NCI-H526 treated with DMSO at 0.1 percent for 48 hours (cell line): ENCODE data around the gene DIP2B.
A peak's percentile ranks its signal among the peaks of the same experiment; 100 is the strongest.
"Not testable (repeated sequence)": the region's sequence is repeated elsewhere in the genome, so short reads cannot be mapped to it uniquely, and the experiment has no call there.

Source experiments
- DNase-seq: peaks from one replicate; lab custom pipeline; 2025; lab: John Stamatoyannopoulos, UW

The DIP2B gene

DNA sequence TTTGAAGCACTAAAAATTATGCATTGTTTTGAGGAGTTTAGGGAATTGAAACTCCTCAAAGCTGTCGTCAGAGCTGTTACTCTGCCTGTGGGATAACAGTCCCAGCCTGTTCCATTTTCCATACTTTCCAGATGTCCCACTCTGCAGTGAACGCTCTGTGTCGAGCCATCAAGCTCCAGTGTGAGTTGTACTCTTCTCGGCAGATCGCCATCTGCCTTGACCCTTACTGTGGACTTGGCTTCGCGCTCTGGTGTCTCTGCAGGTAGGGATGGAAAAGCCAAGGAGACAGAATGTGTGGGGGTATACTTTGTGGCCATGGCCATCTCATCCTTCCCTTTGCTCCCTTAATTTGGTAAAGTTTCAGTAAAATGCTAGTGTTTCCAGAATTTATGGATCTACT lies 223.6 kb downstream of the DIP2B start:
- no peak for DNase-seq

DNA sequence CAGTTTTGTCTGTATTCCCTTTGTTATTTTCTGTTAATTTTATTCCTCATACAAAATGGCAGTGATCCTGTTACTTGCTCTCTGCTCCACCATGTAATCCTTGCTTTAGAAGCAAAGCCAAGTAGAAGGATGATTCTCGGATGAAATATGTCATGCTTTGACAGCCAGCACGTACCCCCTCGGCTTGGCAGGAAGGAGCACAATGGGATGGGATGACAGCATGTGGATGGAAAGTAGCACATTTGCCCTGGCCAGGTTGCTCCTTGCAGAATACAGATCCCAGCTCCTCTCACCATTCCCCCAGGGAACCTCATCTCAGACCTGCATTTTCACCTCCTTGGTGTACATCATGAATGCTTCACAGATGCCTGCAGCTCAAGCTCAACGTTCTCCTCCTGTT lies 224.1 kb downstream of the DIP2B start:
- DNase-seq = no peak

DNA sequence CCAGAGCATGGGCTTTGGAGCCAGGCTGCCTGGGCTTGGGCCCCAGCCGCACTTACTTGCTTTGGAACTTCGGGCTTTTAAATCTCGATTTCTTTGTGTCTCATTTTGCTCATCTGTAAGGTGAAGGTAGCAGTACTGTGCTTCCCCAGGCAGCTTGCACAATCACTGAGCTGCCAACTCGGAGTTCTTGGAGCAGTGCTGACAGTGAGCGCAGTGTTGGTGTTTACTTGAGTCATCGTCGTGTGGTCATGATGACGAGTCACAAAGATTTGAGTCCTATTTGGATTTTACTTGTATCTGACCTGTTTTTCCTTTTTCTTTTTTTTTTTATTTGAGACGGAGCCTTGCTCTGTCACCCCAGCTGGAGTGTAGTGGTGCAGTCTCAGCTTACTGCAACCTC lies 227.8 kb downstream of the DIP2B start:
- DNase-seq = no peak

DNA sequence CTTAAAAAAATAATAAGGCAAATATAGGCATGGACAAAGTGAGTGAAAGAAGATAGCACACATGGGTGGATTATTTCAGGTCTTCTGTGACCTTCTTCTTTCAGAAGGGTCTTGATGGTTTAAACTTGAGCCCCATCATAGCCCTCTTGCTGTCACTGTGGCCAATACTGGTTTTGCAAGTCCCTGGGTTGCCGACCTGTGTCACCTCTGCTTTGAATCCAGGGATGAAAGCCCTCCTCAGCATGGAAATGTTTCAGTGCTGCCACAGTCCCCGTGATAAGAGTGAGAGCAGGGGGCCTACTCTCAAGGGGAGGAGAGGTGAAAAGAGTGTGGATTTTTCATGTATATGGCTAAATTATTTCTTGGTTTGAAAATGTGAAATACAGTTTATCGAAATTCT lies 228.9 kb downstream of the DIP2B start:
- DNase-seq = no peak

DNA sequence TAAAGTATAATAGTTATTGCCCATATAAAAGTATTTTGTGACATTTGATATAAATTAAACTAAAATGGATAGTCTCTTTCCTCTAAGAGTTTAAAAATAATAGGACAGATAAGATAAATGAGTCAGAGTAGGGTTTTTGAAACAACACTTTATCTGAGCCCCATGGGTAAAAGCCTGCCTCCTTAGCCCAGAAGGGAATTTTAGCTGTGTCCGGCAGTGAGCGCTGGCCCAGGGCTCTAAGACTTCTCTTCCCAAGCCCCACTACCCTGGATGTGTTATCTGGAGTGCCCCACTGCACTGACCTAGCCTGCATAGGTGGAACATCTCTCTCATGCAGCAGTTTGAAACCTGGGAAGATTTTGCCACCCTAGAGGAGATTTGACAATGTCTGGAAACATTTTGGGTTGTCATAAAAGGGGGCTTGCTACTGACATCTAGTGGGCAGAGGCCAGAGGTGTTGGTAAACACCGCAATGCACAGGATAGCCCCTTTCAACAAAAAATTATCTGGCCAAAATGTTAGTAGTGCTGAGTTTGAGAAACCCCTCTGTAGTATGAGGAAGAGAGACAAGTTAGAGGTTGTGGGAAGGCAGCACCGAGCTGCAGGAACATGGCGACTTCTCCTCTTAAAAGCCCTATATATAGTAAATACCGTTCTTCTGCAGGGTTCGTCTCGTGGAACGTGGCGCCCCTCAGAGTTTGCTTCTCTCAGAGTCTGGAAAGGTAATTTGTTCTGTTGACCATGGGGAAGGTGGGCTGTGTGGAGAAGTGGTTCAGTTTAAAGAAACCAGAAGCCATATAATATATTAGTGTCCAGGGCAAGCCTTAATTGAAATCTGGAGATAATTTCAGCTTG lies 229.9 kb downstream of the DIP2B start:
- no peak for DNase-seq

DNA sequence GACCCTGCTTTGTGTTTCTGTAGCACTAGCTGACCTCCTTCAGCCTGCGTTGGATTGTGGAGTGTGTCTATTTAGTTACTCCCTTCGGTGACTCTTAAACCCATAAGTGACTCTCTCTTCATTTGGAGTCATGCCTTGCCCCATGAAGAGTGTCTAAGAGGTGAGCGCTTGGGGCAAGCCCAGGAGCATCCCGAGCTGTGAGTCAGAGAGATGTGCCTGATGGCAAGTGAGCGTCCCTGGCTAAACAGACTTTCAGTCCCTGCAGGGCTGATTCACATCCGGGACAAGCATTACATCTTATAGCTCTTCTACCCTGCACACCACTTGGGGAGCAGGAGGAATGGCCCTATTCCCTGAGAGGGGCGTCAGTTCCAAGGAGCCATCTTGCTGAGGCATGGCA lies 234.8 kb downstream of the DIP2B start:
- DNase-seq = no peak

DNA sequence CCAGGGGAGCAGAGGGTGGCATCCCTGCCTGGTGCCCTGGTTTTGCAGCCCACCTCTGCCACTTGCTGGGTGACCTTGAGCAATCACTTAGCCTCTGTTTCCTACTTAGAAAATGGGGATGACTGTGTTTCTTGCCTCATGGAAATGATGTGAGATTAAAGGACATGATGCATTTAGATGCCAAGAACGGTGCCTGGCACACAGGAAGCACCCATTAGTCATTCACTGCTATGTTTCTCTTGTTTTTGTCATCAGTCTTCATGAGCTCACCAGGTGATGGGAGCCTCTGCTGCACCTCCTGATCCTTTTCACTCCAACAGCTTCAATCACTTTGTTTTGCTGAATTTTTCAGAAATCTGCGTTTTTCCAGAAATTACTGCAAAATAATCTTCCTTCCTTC lies 235.5 kb downstream of the DIP2B start:
- no peak for DNase-seq

DNA sequence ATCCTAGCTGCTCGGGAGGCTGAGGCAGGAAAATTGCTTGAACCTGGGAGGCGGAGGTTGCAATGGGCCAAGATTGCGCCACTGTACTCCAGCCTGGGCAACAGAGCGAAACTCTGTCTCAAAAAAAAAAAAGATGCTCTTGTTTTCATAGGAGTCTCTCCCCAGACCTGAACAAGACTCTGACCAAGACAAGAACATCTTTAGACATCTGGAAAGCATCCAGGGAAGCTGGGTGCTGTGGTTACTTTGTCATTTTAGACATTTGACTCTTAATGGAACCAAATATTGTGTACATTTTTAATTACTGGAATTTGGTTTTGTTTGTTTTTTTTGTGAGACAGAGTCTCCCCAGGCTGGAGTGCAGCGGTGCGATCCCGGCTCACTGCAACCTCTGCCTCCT lies 238.0 kb downstream of the DIP2B start:
- DNase-seq = no peak

DNA sequence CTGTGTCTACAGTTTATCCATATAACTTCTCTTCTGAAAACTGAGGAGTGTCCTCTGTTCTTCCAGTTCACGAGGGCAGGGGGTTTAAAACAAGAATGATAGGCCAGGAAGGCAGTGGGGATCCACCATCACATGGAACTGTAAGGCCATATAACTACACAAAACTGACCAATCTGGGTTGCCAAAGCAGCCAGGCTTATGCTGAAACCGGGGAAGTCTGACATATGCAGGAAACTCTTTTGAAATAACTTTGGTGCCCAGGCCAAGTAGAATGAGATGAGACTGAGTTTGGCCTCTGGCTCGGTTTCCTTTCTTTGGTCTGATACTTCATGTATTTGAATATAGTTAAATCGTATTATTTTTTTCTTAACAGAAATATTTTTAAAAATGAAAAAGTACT lies 241.1 kb downstream of the DIP2B start:
- no peak for DNase-seq

DNA sequence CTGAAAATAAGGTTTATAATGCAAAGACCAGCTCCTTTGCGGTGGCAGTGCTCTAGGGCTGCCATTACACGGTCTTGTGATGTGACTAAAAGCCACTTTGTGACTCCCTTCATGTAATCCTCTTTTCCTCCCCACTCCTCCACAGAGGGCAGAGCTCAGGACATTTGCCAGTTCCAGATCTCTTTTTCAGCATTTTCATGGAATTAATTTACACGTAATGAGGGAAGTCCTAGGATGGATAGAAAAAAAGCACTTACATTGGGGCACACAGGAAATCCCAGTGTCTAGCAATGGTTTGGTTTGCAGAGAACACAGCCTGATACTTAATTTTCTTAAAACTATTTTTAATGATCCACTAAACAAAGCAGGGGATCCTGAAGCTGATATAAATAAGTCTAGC lies 241.6 kb downstream of the DIP2B start:
- no peak for DNase-seq

DNA sequence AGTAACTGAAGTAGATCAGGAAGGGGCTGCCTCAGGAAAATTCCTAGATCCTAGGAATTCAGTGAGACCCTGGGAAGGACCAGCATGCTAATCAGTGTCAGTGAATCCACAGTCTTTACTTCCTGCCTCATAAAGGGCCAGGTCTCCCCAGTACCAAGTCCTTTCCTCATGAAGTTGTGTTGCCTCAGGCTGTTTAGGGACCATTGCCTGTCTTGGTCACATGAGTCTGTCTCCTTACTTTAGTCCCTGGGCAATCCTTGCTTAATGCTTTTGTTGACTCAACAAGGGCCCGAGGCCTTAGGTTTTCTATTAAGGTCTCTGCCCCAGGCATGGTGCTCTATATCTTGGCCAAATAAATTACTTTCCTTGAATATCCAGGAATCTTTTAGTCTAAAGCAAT lies 243.0 kb downstream of the DIP2B start:
- DNase-seq = no peak

DNA sequence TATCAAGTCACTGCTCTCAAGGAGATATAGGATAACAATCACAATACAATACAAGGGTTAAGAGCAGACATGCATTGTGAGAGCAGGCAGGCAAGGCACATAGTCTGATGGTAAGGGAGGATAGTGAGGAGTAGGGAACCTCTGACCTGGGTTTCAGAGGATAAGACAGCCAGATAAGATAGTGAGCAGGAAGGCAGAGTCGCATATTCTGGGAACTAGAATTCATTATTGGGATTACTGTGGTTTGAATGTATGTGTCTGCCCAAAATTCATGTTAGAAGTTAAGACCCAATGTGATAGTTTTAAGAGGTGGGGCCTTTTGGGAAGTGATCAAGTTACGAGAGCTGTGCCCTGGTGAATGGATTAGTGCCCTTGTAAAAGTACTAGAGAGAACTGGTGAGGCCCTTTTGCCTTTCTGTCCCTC lies 244.7 kb downstream of the DIP2B start:
- DNase-seq = no peak

DNA sequence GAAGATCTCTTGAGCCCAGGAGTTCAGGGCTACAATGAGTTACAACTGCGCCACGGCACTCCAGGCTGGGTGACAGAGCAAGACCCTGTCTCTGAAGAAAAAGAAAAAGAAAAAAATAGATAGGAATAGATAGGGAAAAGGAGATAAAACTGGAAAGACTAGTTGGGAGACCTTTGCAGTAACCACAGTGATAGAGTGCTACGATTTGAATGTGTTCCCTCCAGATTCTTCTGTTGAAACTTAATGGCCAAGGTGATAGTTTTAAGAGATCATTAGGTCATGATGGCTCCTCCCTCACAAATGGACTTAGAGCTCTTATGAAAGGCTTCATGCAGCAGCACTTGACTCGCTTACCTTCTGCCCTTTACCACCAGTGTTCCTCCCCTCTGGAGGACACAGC lies 245.6 kb downstream of the DIP2B start:
- no peak for DNase-seq

DNA sequence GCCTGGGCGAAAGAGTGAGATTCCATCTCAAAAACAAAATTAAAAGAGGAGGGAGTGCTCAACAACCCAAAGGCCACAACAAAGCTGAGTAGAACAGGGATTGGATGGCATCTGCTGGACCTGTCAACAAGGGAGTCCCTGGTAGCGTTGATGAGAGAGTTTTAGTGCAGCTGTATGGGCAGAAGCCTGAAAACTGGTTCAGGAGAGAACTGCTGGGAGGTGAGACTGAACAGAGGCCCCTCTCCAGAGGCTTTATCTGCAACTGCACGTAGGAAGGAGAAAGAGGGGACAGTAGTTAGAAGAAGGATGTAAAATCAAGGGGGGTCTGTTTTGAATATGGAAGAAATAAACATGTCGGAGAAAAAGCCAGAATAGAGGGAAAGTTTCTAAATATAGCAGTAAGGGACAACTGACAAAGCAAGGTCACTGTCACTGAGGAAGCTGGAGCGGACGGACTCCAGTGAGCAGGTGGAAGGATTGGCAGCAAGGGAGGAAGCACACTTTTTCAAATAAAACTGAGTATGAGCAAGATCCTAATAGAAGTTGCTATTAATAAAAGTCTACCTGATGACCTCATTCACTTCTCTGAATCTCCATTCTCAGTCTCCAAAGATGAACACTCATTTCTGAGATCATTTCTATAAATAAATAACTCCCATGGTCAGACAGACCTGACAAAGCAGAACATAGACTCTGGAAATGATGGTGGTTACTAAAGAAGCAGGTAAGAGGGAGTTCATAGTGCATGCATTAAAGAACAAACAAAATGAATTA lies 247.3 kb downstream of the DIP2B start:
- no peak for DNase-seq

DNA sequence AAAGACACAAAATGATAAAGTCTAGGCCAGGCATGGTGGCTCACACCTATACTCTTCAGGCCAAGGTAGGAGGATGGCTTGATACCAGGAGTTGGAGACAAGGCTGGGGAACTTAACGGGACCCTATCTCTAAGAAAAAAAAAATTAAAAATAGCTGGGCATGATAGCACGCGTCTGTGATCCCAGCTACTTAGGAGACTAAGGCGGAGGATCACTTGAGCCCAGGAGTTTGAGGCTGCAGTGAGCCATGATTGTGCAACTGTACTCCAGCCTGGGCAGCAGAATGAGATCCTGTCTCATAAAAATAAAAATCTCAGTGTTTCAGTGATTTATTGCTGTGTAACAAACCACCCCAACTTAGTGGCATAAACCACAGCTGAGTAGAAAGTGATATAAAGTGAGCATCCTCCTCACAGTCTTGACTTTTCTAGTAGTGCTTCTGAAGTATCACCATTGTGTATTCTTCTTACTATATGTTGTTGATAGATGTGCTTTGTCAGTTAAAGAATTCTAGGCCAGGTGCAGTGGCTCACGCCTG lies 248.5 kb downstream of the DIP2B start:
- no peak for DNase-seq

DNA sequence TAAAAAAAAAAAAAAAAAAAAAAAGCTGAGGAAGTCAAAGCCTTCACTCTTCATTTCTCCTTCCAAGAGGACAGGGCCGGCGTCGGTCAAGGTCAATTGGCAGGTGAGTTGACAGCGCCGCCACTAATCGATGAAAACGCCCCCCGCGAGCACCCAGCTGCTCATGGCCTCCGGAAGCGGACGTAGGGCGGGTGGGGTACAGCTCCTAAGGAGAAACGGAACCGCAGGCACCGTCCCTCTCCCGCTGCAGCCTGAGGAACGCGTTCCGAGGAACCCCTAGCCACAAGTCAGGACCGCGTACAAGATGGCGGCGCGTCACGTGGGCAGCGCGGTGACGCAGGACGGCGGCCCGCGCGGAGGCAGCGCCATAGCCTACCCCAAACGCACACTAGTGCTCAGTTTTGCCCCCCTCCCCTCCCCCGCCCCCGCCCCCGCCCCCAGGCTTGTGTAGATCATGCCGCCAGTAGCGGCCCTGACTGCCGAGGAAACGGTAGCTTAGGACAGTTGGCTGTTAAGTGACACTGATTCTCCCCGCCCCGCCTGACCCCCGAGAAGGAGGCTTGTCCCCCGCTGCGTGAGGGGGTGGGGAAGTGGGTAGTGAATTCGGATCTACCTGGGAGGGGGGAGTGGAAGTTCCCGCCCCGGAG lies 259.0 kb downstream of the DIP2B start, which contains the start of gene ATF1:
Gene ATF1, plus strand, starts transcription at position 463 of the 647 bp plus-strand sequence. CDS start 16,045 bp downstream, outside the sequence.
- peak; percentile 85 for DNase-seq

DNA sequence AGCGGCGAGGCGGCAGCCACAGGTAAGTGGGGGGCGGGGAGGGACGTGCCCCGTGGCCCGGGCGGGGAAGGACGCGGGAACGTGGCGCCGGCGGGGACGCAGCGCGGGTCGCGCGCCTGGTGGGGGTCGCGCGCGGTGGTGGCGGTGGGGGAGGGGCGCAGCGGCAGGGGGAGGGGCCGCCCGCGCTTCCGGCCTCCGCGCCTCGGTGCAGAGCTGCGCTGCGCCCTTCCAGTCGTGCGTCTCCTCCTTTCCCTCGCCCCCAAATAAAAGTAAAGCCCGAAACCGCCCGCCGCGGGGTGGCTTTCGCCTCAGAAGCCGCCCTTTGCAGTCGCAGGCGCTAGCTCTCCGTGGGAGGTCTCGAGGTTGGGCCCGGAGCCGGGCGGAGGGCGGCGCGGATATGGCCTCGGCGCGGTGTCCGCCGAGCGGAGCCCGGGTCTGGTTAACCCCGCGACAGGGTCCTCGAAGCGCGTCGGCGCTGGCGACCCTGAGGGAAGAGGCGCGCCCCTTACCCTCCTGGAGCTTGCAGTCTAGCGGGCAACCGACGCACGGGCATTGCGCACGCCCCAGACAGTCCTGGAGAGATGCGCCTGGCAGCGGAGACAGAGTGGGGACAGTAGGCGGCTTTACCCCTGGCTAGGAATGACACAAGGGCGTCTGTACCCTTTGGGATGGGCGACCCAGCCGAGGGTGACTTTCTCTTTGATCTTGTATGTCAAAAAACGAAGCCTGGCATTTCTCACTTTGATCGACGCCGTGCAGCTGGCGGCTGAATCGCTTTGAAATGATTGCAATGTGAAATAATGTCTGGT lies 259.7 kb downstream of the DIP2B start:
- peak; percentile 61 for DNase-seq

DNA sequence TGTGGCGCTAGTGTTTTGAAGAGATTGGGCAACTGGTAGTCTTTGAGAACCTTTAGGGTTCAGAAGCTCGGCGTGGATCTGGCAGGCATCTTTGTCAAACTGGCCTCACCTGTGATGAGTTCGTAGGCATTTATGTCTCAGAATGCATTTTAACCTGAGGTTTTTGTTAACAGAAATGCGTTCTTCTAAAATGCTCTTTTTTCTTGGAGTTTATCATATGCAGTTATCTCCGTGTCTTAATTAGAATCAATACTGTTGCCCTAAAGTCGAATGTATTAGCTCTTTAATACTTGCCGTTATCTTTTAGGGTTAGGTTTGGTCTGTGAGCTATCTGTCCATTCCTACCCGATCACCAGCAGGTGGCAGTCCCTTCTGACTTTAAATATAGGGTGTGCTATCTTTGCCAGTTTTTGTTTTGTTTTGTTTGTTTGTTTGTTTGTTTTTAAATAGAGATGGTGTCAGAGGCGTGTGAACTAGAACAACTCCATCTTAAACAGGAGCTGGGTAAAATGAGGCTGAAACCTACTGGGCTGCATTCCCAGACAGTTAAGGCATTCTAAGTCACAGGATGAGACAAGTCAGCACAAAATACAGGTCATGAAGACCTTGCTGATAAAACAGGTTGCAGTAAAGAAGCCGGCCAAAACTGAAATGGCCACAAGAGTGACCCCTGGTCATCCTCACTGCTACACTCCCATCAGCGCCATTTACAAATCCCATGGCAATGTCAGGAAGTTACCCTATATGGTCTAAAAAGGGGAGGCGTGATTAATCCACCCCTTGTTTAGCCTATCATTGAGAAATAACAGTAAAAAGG lies 260.5 kb downstream of the DIP2B start:
- peak; percentile 17 for DNase-seq

DNA sequence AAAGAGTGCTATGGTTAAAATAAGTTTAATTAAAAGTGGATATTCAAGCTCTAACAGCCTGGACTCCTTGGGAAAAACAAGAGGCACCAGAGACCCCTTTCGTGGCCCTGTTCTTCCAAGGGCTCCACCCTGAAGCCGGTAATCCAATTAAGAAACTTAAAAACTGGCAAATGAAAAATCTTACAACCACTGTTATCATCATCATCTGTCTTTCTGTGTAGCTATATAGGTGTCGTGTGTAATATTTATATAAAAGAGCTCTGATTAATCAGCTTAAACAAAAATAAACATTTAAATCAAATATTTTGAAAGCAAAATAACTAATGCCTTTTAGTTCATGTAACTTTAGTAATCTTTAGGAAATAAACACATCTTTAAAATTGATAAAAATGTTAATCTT lies 263.6 kb downstream of the DIP2B start:
- DNase-seq = no peak

DNA sequence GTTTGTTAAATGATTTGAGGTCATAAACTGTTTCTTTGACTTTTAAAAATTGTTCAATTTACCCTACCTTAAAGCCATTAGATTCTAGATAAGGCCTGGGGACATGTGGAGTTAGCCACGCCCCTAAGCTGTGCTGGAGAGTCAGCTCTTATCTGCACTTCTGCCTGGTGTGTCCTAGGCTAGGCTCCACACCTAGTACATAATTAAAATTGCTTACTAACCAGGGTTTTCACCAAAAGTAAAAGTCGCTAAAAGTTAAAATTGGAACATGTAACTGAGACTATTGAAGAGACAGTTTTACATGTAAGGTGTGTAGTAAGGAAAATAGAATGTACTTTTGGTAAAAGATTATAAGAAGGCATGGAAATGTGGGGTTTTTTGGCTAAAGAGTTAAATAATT lies 264.0 kb downstream of the DIP2B start:
- DNase-seq = not testable (repeated sequence)

DNA sequence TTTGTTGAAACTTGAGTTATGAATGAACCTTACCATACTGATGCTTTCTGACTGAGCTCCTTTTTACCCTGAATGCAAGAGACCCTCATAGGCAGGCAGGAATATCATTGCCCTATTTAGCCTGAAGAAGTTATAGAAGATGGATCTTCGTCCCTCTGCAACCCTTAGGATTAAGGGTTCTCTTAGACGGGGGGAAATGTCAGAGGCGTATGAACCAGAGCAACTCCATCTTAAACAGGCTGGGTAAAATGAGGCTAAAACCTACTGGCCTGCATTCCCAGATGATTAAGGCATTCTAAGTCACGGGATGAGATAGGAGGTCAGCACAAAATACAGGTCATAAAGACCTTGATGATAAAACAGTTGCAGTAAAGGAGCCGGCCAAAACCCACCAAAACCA lies 266.6 kb downstream of the DIP2B start:
- no peak for DNase-seq
